HEK293 (cell line): Measurements from ENCODE around the gene MGME1.

Experiments used
- CTCF ChIA-PET: fragments of 350-600 bp; formaldehyde crosslinking; extraction: SDS; loops from one replicate; lab custom pipeline; 2021; ENCODE audit warnings: antibody characterized with exemption; lab: Yijun Ruan, JAX
- POLR2A ChIA-PET: fragments of 300-600 bp; formaldehyde crosslinking; extraction: SDS; loops from one replicate; lab custom pipeline; 2020; ENCODE audit warnings: antibody characterized with exemption, inconsistent platforms; lab: Yijun Ruan, JAX
- H3K27ac ChIP-seq: fragments of 200-500 bp; sonication (Bioruptor generic); 2 replicates; pipeline ENCODE4 v1.5.1; 2014; ENCODE audit warnings: low read depth, low read length, control low read depth, inconsistent platforms; ENCODE audit errors: extremely low read depth
- H3K36me3 ChIP-seq, 2 experiments: fragments of 200-500 bp in 1 of 2; sonication (Bioruptor generic) in 1 of 2; 1 replicate in 1 of 2; 2 replicates in 1 of 2; pipeline ENCODE4 v1.5.1; 2014 to 2017; ENCODE audit warnings: inconsistent platforms in 2 of 2, low read length in 2 of 2; ENCODE audit not compliant: control insufficient read depth in 2 of 2, insufficient read depth in 1 of 2
- H3K4me1 ChIP-seq: fragments of 200-500 bp; sonication (Bioruptor generic); 2 replicates; pipeline ENCODE4 v1.5.1; 2014; ENCODE audit warnings: mild to moderate bottlenecking, low read length, inconsistent platforms; ENCODE audit not compliant: control insufficient read depth, insufficient read depth
- H3K4me3 ChIP-seq: 2 replicates; pipeline ENCODE4 v1.5.1; 2011; ENCODE audit warnings: low read depth, mild to moderate bottlenecking, control low read depth, low read length, moderate library complexity
- H3K9me3 ChIP-seq: fragments of 200-500 bp; sonication (Bioruptor generic); 2 replicates; pipeline ENCODE4 v1.5.1; 2014; ENCODE audit warnings: low read depth, low read length, inconsistent platforms; ENCODE audit not compliant: control insufficient read depth, insufficient read depth
- GLI2 ChIP-seq: fragments of 450-650 bp; formaldehyde crosslinking; IDR thresholded peaks from 2 replicates; pipeline ENCODE4; 2017; ENCODE audit warnings: missing biosample characterization, missing genetic modification characterization, low read depth, borderline replicate concordance
- HOXA7 ChIP-seq: sonication (generic); formaldehyde crosslinking; IDR thresholded peaks from 2 replicates; pipeline ENCODE4 v1.8.1; 2022; ENCODE audit warnings: missing genetic modification reagents, borderline replicate concordance
- KLF16 ChIP-seq: fragments of 450-650 bp; formaldehyde crosslinking; IDR thresholded peaks from 2 replicates; pipeline ENCODE4 v1.5.1; 2017; ENCODE audit warnings: missing biosample characterization, missing genetic modification characterization
- MZF1 ChIP-seq: fragments of 450-650 bp; formaldehyde crosslinking; IDR thresholded peaks from 2 replicates; pipeline ENCODE4 v1.5.1; 2017; ENCODE audit warnings: missing biosample characterization, missing genetic modification characterization, borderline replicate concordance
- SCRT2 ChIP-seq: fragments of 450-650 bp; formaldehyde crosslinking; IDR thresholded peaks from 2 replicates; pipeline ENCODE4 v1.5.1; 2016; ENCODE audit warnings: missing biosample characterization, missing genetic modification characterization
- TRIM28 ChIP-seq: IDR thresholded peaks from 2 replicates; pipeline ENCODE4 v1.6.1; 2011; ENCODE audit warnings: low read length, control low read depth, borderline replicate concordance
- ZBTB20 ChIP-seq: fragments of 450-650 bp; formaldehyde crosslinking; IDR thresholded peaks from 2 replicates; pipeline ENCODE4 v1.5.1; 2016; ENCODE audit warnings: missing biosample characterization, missing genetic modification characterization
- ZBTB7A ChIP-seq: fragments of 450-650 bp; formaldehyde crosslinking; IDR thresholded peaks from 2 replicates; pipeline ENCODE4 v1.5.1; 2016; ENCODE audit warnings: low read depth, missing biosample characterization, missing genetic modification characterization
- ZFP37 ChIP-seq: fragments of 450-650 bp; formaldehyde crosslinking; IDR thresholded peaks from 2 replicates; pipeline ENCODE4 v1.5.1; 2016; ENCODE audit warnings: missing biosample characterization, missing genetic modification characterization
- ZNF140 ChIP-seq: fragments of 450-650 bp; formaldehyde crosslinking; IDR thresholded peaks from 2 replicates; pipeline ENCODE4 v1.5.1; 2016; ENCODE audit warnings: missing biosample characterization, missing genetic modification characterization
- ZNF16 ChIP-seq: fragments of 450-650 bp; formaldehyde crosslinking; IDR thresholded peaks from 2 replicates; pipeline ENCODE4 v1.5.1; 2016; ENCODE audit warnings: low read depth, missing biosample characterization, missing genetic modification characterization
- ZNF184 ChIP-seq: fragments of 450-650 bp; IDR thresholded peaks from 2 replicates; pipeline ENCODE4 v1.5.1; 2018; ENCODE audit warnings: missing biosample characterization, mild to moderate bottlenecking, missing genetic modification characterization
- ZNF2 ChIP-seq: fragments of 450-650 bp; formaldehyde crosslinking; IDR thresholded peaks from 2 replicates; pipeline ENCODE4 v1.5.1; 2016; ENCODE audit warnings: missing biosample characterization, missing genetic modification characterization
- ZNF24 ChIP-seq: fragments of 450-650 bp; formaldehyde crosslinking; IDR thresholded peaks from 2 replicates; pipeline ENCODE4 v1.5.1; 2016; ENCODE audit warnings: missing biosample characterization, missing genetic modification characterization
- ZNF266 ChIP-seq: fragments of 450-650 bp; formaldehyde crosslinking; IDR thresholded peaks from 2 replicates; pipeline ENCODE4 v1.5.1; 2016; ENCODE audit warnings: missing biosample characterization, missing genetic modification characterization, low read depth
- ZNF404 ChIP-seq: fragments of 450-650 bp; formaldehyde crosslinking; IDR thresholded peaks from 2 replicates; pipeline ENCODE4 v1.5.1; 2017; ENCODE audit warnings: missing biosample characterization, missing genetic modification characterization
- ZNF513 ChIP-seq: fragments of 450-650 bp; IDR thresholded peaks from 2 replicates; pipeline ENCODE4 v1.5.1; 2018; ENCODE audit warnings: missing biosample characterization, missing genetic modification characterization
- ZNF555 ChIP-seq: fragments of 450-650 bp; formaldehyde crosslinking; conservative IDR thresholded peaks from 2 replicates; pipeline ENCODE4 v1.5.1; 2017; ENCODE audit warnings: missing biosample characterization, mild to moderate bottlenecking, missing genetic modification characterization, inconsistent platforms
- ZNF558 ChIP-seq: fragments of 450-650 bp; formaldehyde crosslinking; IDR thresholded peaks from 2 replicates; pipeline ENCODE4 v1.5.1; 2016; ENCODE audit warnings: missing biosample characterization, missing genetic modification characterization
- ZNF658 ChIP-seq: fragments of 450-650 bp; formaldehyde crosslinking; IDR thresholded peaks from 2 replicates; pipeline ENCODE4; 2016; ENCODE audit warnings: missing biosample characterization, missing genetic modification characterization
- ZNF707 ChIP-seq: fragments of 450-650 bp; formaldehyde crosslinking; IDR thresholded peaks from 2 replicates; pipeline ENCODE4 v1.5.1; 2016; ENCODE audit warnings: missing biosample characterization, missing genetic modification characterization
- ZNF777 ChIP-seq: fragments of 450-650 bp; formaldehyde crosslinking; IDR thresholded peaks from 2 replicates; pipeline ENCODE4 v1.5.1; 2017; ENCODE audit warnings: missing biosample characterization, missing genetic modification characterization, borderline replicate concordance
- ZNF792 ChIP-seq: fragments of 450-650 bp; formaldehyde crosslinking; IDR thresholded peaks from 2 replicates; pipeline ENCODE4 v1.5.1; 2016; ENCODE audit warnings: missing biosample characterization, missing genetic modification characterization
- ZNF843 ChIP-seq: fragments of 450-650 bp; formaldehyde crosslinking; IDR thresholded peaks from 2 replicates; pipeline ENCODE4 v1.5.1; 2016; ENCODE audit warnings: missing biosample characterization, missing genetic modification characterization
- TF ChIP-seq, protein P1 (sequence below): fragments of 450-650 bp; formaldehyde crosslinking; IDR thresholded peaks from 2 replicates; pipeline ENCODE4 v1.5.1; 2016; ENCODE audit warnings: missing biosample characterization, missing genetic modification characterization
- TF ChIP-seq, protein P2 (sequence below): fragments of 450-650 bp; formaldehyde crosslinking; IDR thresholded peaks from 2 replicates; pipeline ENCODE4; 2016; ENCODE audit warnings: missing biosample characterization, missing genetic modification characterization

MGME1 gene

GRCh38 chr20:17936286-17936760 is 32.5 kb upstream of the MGME1 start (continued):
- TF ChIP-seq TRIM28 (no peak), ZNF2 (tag by site-specific recombination) (no peak), ZNF184 (tag by site-specific recombination) (no peak), ZNF558 (no peak), ZBTB20 (no peak), KLF16 (tag by site-specific recombination) (no peak), ZNF555 (tag by site-specific recombination) (no peak), ZNF658 (tag by site-specific recombination) (no peak)
- TF ChIP-seq, protein P1, sequence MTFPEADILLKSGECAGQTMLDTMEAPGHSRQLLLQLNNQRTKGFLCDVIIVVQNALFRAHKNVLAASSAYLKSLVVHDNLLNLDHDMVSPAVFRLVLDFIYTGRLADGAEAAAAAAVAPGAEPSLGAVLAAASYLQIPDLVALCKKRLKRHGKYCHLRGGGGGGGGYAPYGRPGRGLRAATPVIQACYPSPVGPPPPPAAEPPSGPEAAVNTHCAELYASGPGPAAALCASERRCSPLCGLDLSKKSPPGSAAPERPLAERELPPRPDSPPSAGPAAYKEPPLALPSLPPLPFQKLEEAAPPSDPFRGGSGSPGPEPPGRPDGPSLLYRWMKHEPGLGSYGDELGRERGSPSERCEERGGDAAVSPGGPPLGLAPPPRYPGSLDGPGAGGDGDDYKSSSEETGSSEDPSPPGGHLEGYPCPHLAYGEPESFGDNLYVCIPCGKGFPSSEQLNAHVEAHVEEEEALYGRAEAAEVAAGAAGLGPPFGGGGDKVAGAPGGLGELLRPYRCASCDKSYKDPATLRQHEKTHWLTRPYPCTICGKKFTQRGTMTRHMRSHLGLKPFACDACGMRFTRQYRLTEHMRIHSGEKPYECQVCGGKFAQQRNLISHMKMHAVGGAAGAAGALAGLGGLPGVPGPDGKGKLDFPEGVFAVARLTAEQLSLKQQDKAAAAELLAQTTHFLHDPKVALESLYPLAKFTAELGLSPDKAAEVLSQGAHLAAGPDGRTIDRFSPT (tag by site-specific recombination): no peak
- TF ChIP-seq, all 188 proteins: peak for 0

- TF ChIP-seq ZNF266 (no peak), ZNF16 (tag by site-specific recombination) (no peak), ZNF513 (tag by site-specific recombination) (no peak), GLI2 (tag by site-specific recombination) (no peak), ZNF24 (no peak), HOXA7 (CRISPR knock-in tag) (no peak), ZNF792 (tag by site-specific recombination) (no peak), ZNF843 (no peak), SCRT2 (tag by site-specific recombination) (no peak), ZBTB7A (tag by site-specific recombination) (no peak), ZNF404 (tag by site-specific recombination) (no peak), ZFP37 (tag by site-specific recombination) (no peak), MZF1 (no peak), ZNF707 (tag by site-specific recombination) (no peak), ZNF140 (tag by site-specific recombination) (no peak), ZNF777 (tag by site-specific recombination) (no peak)
- TF ChIP-seq, protein P2, sequence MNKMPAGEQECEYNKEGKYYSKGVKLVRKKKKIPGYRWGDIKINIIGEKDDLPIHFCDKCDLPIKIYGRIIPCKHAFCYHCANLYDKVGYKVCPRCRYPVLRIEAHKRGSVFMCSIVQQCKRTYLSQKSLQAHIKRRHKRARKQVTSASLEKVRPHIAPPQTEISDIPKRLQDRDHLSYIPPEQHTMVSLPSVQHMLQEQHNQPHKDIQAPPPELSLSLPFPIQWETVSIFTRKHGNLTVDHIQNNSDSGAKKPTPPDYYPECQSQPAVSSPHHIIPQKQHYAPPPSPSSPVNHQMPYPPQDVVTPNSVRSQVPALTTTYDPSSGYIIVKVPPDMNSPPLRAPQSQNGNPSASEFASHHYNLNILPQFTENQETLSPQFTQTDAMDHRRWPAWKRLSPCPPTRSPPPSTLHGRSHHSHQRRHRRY (tag by site-specific recombination): no peak
- Histone ChIP-seq H3K4me3 (no peak overlapping the region), H3K9me3 (no peaks in the 10 kb centered on the region), H3K36me3 (peaks cover 0 to 18% of the 10 kb centered on the region in 2 experiments; a peak in 1 of 3 replicates), H3K4me1 (peaks cover 5% of the 10 kb centered on the region; the same call in 1 of the 2 replicates), H3K27ac (no peak overlapping the region)
- ChIA-PET CTCF (interaction anchor here (0.6 to 2.1 kb wide), 8 partner anchors 11 to 432 kb away, joined by 3 to 9 read pairs (median 3); no protein-coding TSS in a partner anchor), POLR2A (interaction anchor here (1.5 kb wide), 1 partner anchor 16 kb away, joined by 4 read pairs; no protein-coding TSS in a partner anchor)
Measured at GRCh38 chr20:17936761-17937732, 31.8 kb upstream of the MGME1 start.
